HG03039 (cell line): ENCODE measurements around the gene FLNA.
"Not testable (repeated sequence)": the region's sequence is repeated elsewhere in the genome, so short reads cannot be mapped to it uniquely, and the experiment has no call there.

Experiments
- ATAC-seq: cut with Tn5 transposase; IDR thresholded peaks from one replicate; pipeline ENCODE4 v1.9.1; 2021; ENCODE audit warnings: mild to moderate bottlenecking, moderate library complexity; ENCODE audit not compliant: unreplicated experiment

Gene FLNA

DNA sequence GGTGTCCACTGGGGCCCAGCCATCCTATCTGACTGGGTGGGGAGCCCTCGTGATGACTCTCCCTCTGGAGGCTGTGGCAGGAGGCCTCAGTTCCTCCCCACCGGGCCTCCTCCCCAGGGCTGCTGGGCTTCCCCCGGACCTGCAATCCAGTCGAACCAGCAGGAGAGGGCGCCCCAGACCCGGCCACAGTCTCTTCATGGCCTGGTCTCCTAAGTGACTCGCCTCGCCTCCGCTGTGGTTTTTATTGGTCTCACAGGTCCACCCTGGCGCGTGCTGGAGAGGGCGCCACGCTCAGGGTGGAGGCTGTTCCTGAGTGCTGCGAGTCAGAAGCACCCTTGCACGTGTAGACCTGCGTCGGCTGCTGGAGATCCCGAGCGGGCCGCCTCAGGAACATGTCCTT is 30.8 kb downstream of the FLNA start:
- not testable (repeated sequence) for ATAC-seq

DNA sequence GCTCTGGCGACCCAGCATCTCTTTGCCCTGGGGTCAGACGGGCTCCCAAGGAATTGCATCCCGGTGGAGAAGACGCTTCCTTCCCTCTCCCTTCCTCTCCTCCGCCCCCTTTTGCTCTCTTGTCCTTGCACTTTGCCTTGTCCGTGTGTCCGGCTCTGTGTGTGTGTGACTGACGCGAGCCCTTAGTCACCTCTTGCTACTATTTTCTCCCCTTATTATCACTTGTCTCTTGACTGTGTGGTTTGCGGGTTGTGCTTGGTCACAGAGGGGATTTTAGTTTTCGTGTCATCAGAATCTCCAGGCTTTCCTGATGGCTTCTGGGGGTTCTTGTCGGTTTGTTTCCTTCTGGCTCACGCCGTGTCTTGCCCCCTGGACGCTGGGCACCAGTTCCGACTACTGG is 31.4 kb downstream of the FLNA start:
- not testable (repeated sequence) for ATAC-seq

DNA sequence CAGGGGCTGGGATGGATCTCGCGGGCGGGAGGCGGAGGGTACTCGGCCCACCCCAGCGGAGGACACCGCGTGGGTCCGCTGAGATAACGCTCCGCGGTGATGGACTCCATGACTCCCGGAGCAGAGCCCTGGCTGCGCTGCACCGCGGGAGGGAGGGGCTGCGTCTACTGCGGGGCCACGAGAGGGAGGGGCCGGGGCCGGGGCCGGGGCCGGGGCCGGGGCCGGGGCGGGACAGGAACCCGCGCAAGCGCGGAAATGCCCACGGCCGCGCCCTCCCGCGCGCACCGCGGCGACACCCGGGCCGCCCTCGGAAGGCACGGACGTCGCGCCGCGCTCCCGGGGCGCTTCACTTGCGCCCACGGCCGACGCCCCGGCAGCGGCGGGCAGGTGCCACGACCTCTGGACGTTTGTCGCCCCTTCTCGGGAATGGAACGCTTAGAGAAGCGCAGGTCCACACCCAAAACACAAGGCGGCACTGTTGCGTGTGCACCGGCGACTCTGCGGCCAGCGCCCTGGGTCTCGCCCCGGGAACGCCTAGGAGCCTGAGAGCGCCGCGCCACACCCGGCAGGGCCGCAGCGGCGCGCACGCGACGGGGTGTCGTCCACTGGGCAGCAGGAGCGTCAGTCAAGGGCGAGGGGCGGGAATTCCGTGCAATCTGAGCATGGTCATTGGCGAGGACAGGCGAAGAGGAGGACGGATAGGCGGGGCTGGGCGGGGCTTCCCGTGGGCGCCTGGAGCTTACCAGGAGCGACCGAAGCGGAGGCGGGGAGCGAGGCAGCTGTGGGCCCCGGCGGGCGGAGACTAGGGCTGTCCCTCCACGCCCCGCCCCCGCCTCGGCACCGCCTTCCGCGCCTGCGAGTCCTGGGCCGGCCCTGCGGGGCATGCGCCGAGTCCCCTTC is 32.8 kb downstream of the FLNA start:
- ATAC-seq, result peak; percentile 65

- no peak for ATAC-seq
Observed at GRCh38 chrX:154334496-154334895, 39.9 kb downstream of the FLNA start.

GRCh38 chrX:154333837-154334271 is 40.6 kb downstream of the FLNA start:
- ATAC-seq, result no peak

DNA sequence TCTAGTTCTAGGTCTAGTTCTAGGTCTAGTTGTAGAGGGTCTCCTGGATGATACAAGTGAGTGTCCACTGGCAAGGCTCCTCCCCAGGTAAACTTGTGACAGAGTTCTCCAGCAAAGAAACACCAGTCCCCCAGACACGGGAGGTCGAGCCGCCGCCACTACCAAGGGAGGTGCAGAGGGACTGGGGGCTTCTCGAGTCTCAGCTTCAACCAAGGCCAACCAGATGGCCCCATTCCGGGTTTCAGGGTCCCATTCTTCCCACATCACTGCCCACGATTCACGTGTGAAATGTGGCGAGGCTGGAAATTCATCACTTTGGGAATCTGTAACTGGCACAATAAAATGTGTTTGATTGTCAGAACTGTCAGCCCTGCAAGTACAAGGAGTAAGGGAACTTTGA is 41.3 kb downstream of the FLNA start:
- ATAC-seq, result no peak

DNA sequence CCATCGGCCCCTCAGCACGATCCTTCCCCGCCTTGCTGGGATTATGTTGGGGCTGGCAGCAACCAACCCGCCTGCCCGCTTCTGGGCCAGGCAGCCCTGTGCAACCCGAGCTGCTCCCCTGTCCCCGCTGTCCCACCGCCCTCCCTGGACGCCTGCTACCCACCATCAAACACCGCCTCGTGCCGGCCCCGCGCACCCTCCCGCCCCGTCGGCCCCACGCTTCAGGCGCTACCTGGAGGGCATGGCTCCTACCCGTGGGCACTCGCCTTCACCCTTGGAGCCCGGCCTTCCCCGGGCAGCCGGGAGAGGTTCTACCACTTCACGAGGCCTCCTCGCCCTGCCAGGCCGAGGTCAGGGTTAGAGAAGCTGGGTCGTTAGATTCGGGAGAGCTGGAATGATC is 41.9 kb downstream of the FLNA start:
- ATAC-seq, result no peak

GRCh38 chrX:154329294-154329693 is 45.1 kb downstream of the FLNA start:
- no peak for ATAC-seq

DNA sequence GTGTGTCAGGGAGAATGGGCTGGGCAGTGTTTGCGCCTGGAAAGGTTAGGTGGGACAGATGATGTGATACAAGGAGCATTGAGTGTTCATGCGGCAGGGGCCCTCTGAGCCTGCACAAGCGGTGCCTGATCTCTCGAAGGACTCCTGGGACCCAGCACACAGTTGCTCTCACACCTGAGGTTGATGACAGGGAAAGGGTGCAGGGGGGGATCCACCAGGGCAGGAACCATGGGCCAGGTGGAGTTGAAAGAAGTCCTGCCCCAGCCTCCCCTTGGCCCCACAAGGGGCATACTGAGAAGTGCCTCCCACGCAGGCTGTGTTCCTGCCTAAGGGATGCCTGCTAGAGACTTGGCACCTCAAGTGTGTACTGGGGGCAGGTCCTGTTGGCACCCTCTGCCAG is 45.8 kb downstream of the FLNA start:
- ATAC-seq, result no peak

DNA sequence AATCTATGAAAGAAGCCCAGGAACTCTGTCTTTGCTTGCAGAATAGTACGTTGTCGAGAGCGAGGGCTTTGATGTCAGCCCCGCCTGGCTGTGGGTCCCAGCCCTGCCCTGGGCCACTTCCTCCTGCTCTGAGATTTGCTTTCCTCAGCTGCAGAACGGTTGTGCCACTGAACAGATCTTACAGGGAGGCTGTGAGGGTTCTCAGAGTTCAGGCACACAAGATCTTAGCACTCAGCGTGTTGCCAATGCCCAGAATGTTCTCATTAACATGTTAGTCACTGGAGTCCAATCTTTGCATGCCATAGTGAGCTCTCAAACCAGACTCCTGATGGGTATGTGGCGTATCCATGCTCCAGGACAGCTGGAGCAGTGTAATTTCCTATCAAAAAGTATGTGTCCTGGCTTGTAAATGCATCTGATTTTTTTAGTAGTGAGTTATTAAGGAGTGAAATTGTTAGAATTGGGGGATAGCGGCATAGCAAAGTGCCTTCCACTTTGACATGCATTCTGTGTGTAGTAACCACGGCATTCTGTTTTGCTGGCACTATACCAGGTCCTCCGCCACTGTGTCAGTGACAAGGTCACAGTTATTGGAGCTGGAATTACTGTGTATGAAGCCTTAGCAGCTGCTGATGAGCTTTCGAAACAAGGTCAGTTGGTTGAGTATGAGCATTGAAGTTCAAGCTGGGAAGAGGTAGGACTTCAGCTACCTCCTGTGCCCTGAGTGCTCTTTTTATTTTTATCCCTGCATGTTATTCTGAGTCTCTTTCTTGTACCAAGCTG is 47.2 kb downstream of the FLNA start:
- no peak for ATAC-seq

DNA sequence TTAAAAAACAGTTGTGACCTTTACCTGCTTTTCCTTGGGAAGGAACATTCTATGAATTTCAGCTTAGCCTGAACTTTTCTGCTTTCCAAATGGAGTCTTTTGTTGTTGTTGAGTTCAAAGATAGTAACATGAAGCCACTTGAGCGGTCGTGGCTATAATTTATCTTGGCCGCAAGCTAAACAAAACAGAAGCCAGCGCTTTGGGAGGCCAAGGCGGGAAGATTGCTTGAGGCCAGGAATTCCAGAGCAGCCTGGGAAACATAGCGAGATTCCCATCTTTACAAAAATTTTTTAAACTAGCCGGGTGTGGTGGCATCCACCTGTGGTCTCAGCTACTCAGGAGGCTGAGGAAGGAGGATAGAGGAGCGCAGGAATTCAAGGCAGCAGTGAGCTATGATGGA is 48.9 kb downstream of the FLNA start:
- no peak for ATAC-seq

DNA sequence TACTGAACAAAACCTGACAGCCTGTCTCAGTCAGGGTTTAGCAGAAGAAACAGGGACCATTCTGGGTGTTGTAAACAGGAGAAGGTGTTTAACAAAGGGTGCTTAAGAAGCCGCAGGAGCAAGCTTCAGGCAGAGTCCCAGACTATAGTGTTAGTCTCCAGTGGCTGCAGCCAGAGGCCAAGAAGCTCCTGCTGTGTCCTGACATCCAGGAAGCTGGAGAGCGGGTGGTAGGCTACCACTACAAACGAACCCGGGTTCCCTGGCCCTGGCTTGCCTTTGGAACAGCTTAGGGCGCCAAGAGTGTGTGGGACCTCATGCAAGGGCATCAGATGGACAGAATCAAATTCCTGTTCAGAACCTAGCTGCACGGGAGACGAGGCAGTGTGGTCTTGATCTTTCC is 50.9 kb downstream of the FLNA start:
- ATAC-seq, result no peak

DNA sequence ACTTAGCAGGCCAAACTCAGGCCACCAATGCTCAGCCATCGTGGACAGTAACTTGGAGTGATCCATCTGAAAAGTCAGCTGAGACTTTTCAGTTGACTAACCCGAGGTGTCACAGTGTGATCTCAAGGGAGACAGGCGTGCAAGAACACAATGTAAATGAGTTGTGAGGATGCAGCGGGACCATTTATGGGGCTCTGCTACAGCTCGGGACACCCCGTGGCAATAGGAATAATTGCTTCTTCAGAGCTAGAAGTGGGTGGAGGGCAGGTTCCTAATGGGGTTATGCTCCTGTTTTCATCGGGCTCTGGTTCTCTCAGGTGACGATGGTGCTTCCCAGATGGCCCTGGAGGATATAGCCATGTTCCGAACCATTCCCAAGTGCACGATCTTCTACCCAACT is 51.5 kb downstream of the FLNA start:
- no peak for ATAC-seq

GRCh38 chrX:154321594-154321993 is 52.8 kb downstream of the FLNA start:
- ATAC-seq, result no peak

DNA sequence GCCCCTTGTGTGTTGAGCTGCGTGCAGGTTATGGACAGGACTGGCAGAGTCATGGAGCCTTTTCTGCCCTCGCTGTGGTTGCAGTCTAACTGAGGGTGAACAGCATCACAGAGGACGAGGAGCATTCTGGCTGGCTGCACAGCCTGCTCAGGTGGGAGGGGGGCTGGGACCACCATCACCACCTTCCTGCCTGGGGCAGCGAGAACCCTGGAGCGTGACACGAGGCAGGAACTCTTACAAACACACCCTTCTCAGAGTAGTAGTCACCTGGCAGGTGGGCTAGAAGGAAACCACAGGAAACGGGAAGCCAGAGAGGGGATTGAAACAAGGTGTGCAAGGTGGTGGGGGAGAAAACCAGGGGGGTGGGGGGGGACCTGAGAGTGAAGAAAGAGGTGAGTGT is 53.3 kb downstream of the FLNA start:
- ATAC-seq, result no peak

DNA sequence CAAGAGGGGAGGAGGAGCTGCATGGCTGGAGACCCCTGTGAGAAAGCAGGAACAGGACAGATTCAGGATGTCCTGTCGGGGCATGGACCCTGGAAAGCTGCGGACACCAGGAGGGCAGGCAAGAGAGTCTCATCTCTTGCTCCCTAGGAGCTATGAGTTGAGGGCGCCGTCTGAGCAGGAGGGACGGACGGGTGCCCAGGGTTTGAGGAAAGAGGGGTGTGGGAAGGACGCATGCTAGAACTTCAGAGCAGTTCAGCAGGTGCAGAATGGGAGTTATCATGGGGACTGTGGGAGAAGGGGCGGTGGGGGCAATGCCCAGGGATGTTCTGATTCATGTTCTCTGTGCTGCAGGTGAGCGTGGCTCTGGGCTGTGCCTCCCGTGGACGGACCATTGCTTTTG is 54.0 kb downstream of the FLNA start:
- no peak for ATAC-seq

DNA sequence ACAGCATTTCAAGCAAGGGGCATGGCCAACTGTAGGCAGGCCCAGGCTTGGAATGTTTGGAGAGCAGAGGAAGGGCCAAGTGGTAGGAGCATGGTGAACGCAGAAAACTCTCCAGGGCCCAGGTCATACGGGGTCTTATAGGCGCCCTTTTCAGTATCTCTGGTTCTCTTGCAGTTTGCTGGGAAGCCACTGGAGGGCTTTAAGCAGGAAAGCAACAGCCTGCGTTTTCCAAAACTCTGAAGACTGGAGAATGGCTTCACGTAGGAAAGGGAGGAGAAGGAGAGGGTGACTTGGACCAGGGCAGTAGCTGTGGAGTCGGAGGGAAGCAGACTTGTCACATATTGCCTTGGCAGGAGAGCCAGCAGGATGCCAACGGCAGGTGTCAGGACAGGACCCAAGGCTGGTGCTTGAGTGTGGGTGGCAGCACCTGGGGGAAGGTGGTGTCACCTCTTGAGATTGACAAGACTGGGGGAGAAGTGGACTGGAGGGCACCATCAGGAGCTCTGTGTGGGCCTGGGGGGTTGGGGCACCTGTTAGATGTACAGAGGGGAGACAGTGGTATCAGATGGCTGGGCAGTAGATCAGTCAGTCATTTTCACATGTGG is 56.9 kb downstream of the FLNA start:
- no peak for ATAC-seq

DNA sequence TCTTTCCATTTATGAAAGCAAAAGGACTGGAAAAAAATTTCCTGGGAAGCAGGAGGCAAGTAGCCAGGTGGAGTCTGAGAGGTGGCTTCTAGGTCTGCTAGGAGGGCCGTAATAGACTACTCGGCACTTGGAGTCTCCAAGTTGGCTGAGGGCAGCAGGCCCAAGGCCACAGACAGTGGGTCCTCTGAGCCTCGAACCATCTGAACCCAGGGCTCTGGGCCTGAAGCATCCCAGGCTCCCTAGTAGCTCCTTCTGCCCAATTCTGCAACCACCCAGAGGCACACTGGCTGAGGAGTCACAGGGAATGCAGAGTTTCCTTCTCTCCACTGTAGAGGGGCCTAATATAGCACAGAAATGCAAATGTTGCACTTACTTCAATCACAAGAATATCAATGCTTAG is 59.0 kb downstream of the FLNA start:
- no peak for ATAC-seq

GRCh38 chrX:154313147-154313546 is 61.3 kb downstream of the FLNA start:
- ATAC-seq, result no peak

GRCh38 chrX:154312116-154312515 is 62.3 kb downstream of the FLNA start:
- ATAC-seq, result no peak

DNA sequence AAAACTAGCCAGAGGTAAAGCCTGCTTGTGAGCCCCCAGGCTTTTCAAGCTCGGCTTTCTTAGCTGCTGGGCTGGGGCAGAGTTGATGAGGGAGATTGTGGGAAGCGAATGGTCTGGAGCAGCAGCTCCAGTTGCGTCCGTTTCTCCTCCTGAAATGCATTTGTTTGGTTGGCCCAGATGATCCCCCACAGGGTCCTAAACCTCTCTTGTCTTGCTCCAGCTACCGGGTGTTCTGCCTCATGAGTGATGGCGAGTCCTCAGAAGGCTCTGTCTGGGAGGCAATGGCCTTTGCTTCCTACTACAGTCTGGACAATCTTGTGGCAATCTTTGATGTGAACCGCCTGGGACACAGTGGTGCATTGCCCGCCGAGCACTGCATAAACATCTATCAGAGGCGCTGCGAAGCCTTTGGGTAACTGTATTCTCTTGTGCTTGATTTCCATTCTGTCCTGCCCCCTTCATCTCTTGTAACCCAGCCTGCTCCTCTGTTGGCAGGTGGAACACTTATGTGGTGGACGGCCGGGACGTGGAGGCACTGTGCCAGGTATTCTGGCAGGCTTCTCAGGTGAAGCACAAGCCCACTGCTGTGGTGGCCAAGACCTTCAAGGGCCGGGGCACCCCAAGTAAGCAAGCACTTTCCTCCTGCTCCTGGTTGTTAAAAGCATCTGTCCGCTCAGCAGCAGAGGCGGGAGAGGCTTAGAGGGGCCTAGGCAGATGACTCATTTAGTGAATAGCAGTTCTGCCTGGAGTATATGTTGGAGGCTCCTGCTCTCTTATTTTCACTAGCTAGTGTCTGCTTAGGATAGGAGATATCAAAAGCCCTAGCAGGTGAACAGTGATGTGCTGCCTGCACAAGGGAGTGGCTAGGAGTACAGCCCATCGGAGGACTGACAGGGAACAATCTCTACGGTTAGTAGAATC is 63.6 kb downstream of the FLNA start:
- no peak for ATAC-seq
